HEK293T (cell line): ENCODE results near the gene PCDHGC4.

Experiments
- FOXA1 ChIP-seq: fragments of 450-650 bp; IDR thresholded peaks from 2 replicates; pipeline ENCODE4 v1.6.1; 2016; ENCODE audit warnings: mild to moderate bottlenecking
- FOXK2 ChIP-seq: fragments of 450-650 bp; IDR thresholded peaks from 2 replicates; pipeline ENCODE4 v1.6.1; 2016; ENCODE audit warnings: mild to moderate bottlenecking
- FOXM1 ChIP-seq: fragments of 450-650 bp; IDR thresholded peaks from 2 replicates; pipeline ENCODE4 v1.6.1; 2017; ENCODE audit warnings: mild to moderate bottlenecking, borderline replicate concordance
- SP1 ChIP-seq: fragments of 450-650 bp; IDR thresholded peaks from 2 replicates; pipeline ENCODE4 v1.6.1; 2017
- SUZ12 ChIP-seq: fragments of 450-650 bp; IDR thresholded peaks from 2 replicates; pipeline ENCODE4 v1.6.1; 2016; ENCODE audit warnings: mild to moderate bottlenecking
- TARDBP ChIP-seq: fragments of 450-650 bp; IDR thresholded peaks from 2 replicates; pipeline ENCODE4 v1.6.1; 2016
- ZNF384 ChIP-seq: fragments of 450-650 bp; IDR thresholded peaks from 2 replicates; pipeline ENCODE4 v1.6.1; 2016

GRCh38 chr5:141516672-141517025 lies 31.8 kb downstream of the PCDHGC4 start:
- TF ChIP-seq SUZ12 (no peak), FOXK2 (no peak), TARDBP (no peak), FOXA1 (no peak), SP1 (no peak), ZNF384 (no peak), FOXM1 (no peak)
